ENCODE measurements around the gene MYT1. TPM values are rescaled to one million over a fixed set of nuclear protein-coding genes. Genes with fewer than 3 reads are reported as not detected.

The MYT1 gene
- total RNA-seq, 2 donors from 2014 or later, result 0.99 TPM; not detected in 1

- Histone ChIP-seq H3K27ac (no peak overlapping the region), H3K4me3 (no peak overlapping the region), H3K27me3 (no peaks in the 10 kb centered on the region), H3K4me1 (no peaks in the 10 kb centered on the region), H3K9me3 (no peaks in the 10 kb centered on the region), H3K36me3 (replicated peaks in 1 of 2; ENCODE audit: insufficient read depth in 1 of 2, low read depth in 2 of 2) (no peaks in the 10 kb centered on the region)
- ATAC-seq, result no peak
- TF ChIP-seq POLR2A (IDR thresholded peaks at IDR 0.05), result no peak
- TF ChIP-seq CTCF (IDR thresholded peaks at IDR 0.05), result no peak
- 79 to 83% methylated on average over 13 to 16 of the region's 16 CpGs for WGBS, 2 donors
- intact Hi-C loops (cut with DNase I), result no loop called here
- no peak for DNase-seq
These were observed 18.1 kb downstream of the MYT1 start for GRCh38 chr20:64182146-64182865.

DNA sequence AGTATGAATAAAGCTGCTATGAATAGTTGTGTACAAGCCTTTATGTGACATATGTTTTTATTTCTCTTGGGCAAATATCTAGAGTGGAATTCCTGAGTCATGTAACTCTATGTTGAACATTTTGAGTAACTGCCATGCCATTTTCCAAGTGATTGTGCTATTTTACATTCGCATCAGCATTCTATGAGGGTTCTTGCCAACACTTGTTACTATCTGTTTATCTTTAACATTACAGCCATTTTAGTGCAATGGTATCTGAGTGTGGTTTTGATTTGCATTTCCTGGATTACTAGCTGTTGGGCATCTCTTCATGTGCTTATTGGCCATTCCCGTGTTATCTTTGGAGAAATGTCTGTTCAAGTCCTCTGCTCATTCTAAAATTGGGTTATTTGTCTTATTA is 19.1 kb downstream of the MYT1 start:
- TF ChIP-seq POLR2A (IDR thresholded peaks at IDR 0.05) (no peak), CTCF (IDR thresholded peaks at IDR 0.05) (no peak)
- H3K4me1 ChIP-seq, result peaks cover under 1% of the 10 kb centered on the region
- DNase-seq (no peak), ATAC-seq (no peak)
- H3K27me3 ChIP-seq, result no peaks in the 10 kb centered on the region
- intact Hi-C loops (cut with DNase I), result no loop called here
- H3K27ac ChIP-seq, result no peak overlapping the region
- 65 to 82% methylated on average over 2 of the region's 2 CpGs for WGBS, 2 donors
- H3K4me3 ChIP-seq, result no peak overlapping the region
- H3K9me3 ChIP-seq, result no peaks in the 10 kb centered on the region
- H3K36me3 ChIP-seq (replicated peaks in 1 of 2; ENCODE audit: insufficient read depth in 1 of 2, low read depth in 2 of 2), result no peaks in the 10 kb centered on the region

DNA sequence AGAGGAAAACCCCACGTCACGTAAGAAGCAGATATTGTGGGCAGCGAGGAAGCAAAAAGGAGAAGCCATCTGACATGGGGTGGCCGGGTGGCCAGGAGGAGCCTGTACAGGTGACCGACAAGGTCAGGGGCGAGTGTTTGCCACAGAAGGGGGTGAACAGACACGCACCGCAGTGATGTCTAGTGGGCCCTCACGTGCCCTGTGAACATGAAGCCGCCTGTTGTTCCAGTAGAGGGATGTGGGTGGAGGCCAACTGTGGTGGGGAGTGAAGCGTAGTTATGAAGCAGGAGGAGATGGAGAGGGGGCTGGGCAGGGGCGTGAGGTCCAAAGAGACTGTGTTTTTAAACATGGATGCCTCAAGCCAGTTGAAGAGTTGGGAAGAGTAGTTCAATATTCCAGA is 20.5 kb downstream of the MYT1 start:
- H3K27me3 ChIP-seq, result no peaks in the 10 kb centered on the region
- no peaks in the 10 kb centered on the region for H3K9me3 ChIP-seq
- H3K4me3 ChIP-seq, result no peak overlapping the region
- no peaks in the 10 kb centered on the region for H3K36me3 ChIP-seq (replicated peaks in 1 of 2; ENCODE audit: insufficient read depth in 1 of 2, low read depth in 2 of 2)
- 69 to 75% methylated on average over 12 of the region's 12 CpGs for WGBS, 2 donors
- H3K4me1 ChIP-seq, result peaks cover 11% of the 10 kb centered on the region
- intact Hi-C loops (cut with DNase I), result no loop called here
- H3K27ac ChIP-seq, result no peak overlapping the region
- no peak for ATAC-seq
- DNase-seq, result no peak
- no peak for TF ChIP-seq POLR2A (IDR thresholded peaks at IDR 0.05)
- no peak for TF ChIP-seq CTCF (IDR thresholded peaks at IDR 0.05)

DNA sequence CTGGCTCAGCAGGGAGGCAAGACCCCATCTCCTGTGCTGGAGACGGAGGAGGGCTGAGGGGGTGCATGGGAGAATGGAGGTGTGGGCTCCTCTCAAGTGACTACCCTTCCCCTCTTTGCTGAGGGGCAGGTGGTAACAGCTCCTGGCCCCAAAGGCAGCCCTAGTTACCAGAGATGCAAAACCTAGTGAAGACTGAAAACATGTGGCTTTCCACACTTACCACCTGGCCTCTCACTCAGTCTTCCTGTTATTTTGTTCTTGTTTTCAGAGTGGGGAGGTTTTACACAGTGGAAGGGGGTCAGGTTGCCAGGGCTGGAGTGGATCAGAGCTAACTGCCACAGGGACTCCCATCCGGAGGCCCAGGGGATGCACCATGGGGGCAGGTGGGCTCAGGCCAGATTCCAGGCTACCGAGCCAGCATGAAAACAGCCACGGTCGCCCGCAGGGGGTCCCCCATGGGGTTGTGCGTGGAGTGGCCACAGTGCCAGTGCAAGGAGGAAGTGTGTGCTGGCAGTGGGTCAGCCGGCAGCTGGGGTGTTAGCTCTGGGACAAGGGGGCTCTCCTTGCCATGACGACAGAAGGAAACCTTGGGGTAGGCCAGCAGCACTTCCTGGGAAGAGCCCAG is 21.1 kb downstream of the MYT1 start:
- H3K27ac ChIP-seq, result no peak overlapping the region
- peaks cover 16% of the 10 kb centered on the region for H3K4me1 ChIP-seq
- ATAC-seq, result no peak
- no peaks in the 10 kb centered on the region for H3K36me3 ChIP-seq (replicated peaks in 1 of 2; ENCODE audit: insufficient read depth in 1 of 2, low read depth in 2 of 2)
- DNase-seq, result no peak
- 69 to 82% methylated on average over 3 to 9 of the region's 9 CpGs for WGBS, 2 donors
- no peak overlapping the region for H3K4me3 ChIP-seq
- no peaks in the 10 kb centered on the region for H3K27me3 ChIP-seq
- TF ChIP-seq POLR2A (IDR thresholded peaks at IDR 0.05), result no peak
- TF ChIP-seq CTCF (IDR thresholded peaks at IDR 0.05), result no peak
- intact Hi-C loops (cut with DNase I), result no loop called here
- no peaks in the 10 kb centered on the region for H3K9me3 ChIP-seq
